ENCODE data around the gene NPTN. TPM values are rescaled to one million over a fixed set of nuclear protein-coding genes. Genes with fewer than 3 reads are reported as not detected.

The NPTN gene
- total and polyA plus RNA-seq, 2 of the 13 experiments (the other 11 are each of a cell fraction or from before 2014, with no cell fraction given): 78.0 to 110 TPM

DNA sequence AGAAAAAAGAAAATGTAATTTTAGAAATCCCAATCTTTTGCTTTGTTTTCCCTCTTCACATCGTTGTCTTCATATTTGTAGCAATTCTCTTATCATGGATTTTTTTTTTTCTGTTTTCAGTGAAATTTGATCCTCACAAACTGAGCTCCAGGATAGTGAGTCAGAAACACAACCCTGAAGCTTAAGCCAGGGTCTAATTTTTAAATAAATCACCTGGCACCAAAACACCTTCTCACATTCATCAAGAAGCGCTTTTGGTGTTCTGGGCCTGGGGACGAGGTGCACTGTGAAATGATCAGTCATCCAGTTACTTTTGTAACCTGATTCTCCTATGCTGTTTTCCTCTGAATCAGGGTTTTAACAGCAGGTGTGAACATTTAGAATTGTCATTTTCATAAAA lies 102.5 kb downstream of the NPTN start:
- no peak for FAIRE-seq
- TF ChIP-seq ZSCAN31 (CRISPR knock-in tag; IDR thresholded peaks at IDR 0.05; ENCODE audit: low read depth): no peak
- no peak for TF ChIP-seq ZNF335 (CRISPR knock-in tag; IDR thresholded peaks at IDR 0.05)
- TF ChIP-seq POGZ (CRISPR knock-in tag; IDR thresholded peaks at IDR 0.05): no peak
- TF ChIP-seq ZNF251 (CRISPR knock-in tag; IDR thresholded peaks at IDR 0.05): no peak
- TF ChIP-seq ARNT2 (CRISPR knock-in tag; IDR thresholded peaks at IDR 0.05; ENCODE audit: low read depth): no peak
- TF ChIP-seq, protein P1, sequence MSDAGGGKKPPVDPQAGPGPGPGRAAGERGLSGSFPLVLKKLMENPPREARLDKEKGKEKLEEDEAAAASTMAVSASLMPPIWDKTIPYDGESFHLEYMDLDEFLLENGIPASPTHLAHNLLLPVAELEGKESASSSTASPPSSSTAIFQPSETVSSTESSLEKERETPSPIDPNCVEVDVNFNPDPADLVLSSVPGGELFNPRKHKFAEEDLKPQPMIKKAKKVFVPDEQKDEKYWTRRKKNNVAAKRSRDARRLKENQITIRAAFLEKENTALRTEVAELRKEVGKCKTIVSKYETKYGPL (CRISPR knock-in tag; IDR thresholded peaks at IDR 0.05): no peak
- no peak for TF ChIP-seq AKAP8 (CRISPR knock-in tag; IDR thresholded peaks at IDR 0.05)
- TF ChIP-seq, protein P2, sequence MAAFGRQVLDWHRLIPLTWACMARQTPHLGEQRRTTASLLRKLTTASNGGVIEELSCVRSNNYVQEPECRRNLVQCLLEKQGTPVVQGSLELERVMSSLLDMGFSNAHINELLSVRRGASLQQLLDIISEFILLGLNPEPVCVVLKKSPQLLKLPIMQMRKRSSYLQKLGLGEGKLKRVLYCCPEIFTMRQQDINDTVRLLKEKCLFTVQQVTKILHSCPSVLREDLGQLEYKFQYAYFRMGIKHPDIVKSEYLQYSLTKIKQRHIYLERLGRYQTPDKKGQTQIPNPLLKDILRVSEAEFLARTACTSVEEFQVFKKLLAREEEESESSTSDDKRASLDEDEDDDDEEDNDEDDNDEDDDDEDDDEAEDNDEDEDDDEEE (CRISPR knock-in tag; IDR thresholded peaks at IDR 0.05): no peak
- no peak overlapping the region for H3K4me2 ChIP-seq (ENCODE audit: low read depth, low read length)
- in situ Hi-C loops (cut with HindIII; ENCODE audit: extremely low pct_ligation_motif_present, low pct_unique_long_range_greater_than_20kb) (no loop called here), intact Hi-C loops (cut with micrococcal nuclease; ENCODE audit: unreplicated experiment) (no loop called here)
- H3K9me3 ChIP-seq (ENCODE audit: low read length): no peaks in the 10 kb centered on the region
- H4K20me1 ChIP-seq (ENCODE audit: insufficient read depth, low read length): no peaks in the 10 kb centered on the region
- DNase-seq (ENCODE audit: low spot score): no peak
- no peaks in the 10 kb centered on the region for H3K4me1 ChIP-seq (ENCODE audit: insufficient read depth, low read length)
- ChIA-PET POLR2A (no interaction called here), CTCF (ENCODE audit: low intra/inter-chr PET ratio, low total read pairs) (no interaction called here)
- BruUV-seq (replicated peaks): no TSS peak
- 34% methylated on average over 3 of the region's 3 CpGs for WGBS (ENCODE audit: low lambda C conversion rate)
- H3K4me3 ChIP-seq (replicated peaks in 1 of 3; ENCODE audit: insufficient read depth in 1 of 3, low read depth in 2 of 3, low read length in 3 of 3): no peak overlapping the region
- H3K27ac ChIP-seq (ENCODE audit: extremely low read length, insufficient read depth, low read length): no peak overlapping the region
- H2AFZ ChIP-seq (ENCODE audit: low read length): no peak overlapping the region
- H3K79me2 ChIP-seq (ENCODE audit: insufficient read depth, low read length): no peaks in the 10 kb centered on the region
- H3K36me3 ChIP-seq (replicated peaks in 1 of 2; ENCODE audit: control insufficient read depth in 1 of 2, insufficient read depth in 2 of 2, low read length in 2 of 2): no peaks in the 10 kb centered on the region
- H3K27me3 ChIP-seq (ENCODE audit: control insufficient read depth in 1 of 2, insufficient read depth in 2 of 2, low read length in 2 of 2): no peaks in the 10 kb centered on the region
- no peak for ATAC-seq
- H3K9ac ChIP-seq (ENCODE audit: insufficient read depth, low read depth, low read length): no peak overlapping the region

DNA sequence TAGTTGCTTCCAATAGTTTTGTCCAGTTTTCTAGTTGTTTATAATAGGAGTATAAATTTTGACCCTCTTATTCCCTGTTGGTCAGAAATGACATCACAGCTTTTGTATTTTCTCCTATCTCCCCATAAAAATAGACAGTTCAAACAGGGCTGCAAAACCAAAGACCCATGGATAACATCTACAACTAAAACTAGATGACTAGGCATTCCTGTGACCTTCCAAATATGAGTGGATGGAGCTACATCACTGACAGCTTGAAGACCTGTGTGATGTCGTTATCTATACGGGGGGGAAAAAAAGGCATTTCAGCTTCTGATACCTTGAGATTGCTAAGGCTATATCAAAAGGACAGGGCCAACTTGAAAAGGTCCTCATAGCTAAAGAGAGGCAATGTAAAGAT lies 105.6 kb downstream of the NPTN start:
- no peak overlapping the region for H3K27ac ChIP-seq (ENCODE audit: extremely low read length, insufficient read depth, low read length)
- H3K27me3 ChIP-seq (ENCODE audit: control insufficient read depth in 1 of 2, insufficient read depth in 2 of 2, low read length in 2 of 2): no peaks in the 10 kb centered on the region
- no peak overlapping the region for H3K9ac ChIP-seq (ENCODE audit: insufficient read depth, low read depth, low read length)
- ChIA-PET POLR2A (no interaction called here), CTCF (ENCODE audit: low intra/inter-chr PET ratio, low total read pairs) (no interaction called here)
- 48% methylated on average over 2 of the region's 2 CpGs for WGBS (ENCODE audit: low lambda C conversion rate)
- no peak overlapping the region for H3K4me2 ChIP-seq (ENCODE audit: low read depth, low read length)
- no peaks in the 10 kb centered on the region for H3K79me2 ChIP-seq (ENCODE audit: insufficient read depth, low read length)
- no peak for ATAC-seq
- H3K4me1 ChIP-seq (ENCODE audit: insufficient read depth, low read length): no peaks in the 10 kb centered on the region
- no peaks in the 10 kb centered on the region for H3K36me3 ChIP-seq (replicated peaks in 1 of 2; ENCODE audit: control insufficient read depth in 1 of 2, insufficient read depth in 2 of 2, low read length in 2 of 2)
- in situ Hi-C loops (cut with HindIII; ENCODE audit: extremely low pct_ligation_motif_present, low pct_unique_long_range_greater_than_20kb) (no loop called here), intact Hi-C loops (cut with micrococcal nuclease; ENCODE audit: unreplicated experiment) (no loop called here)
- no peak for DNase-seq (ENCODE audit: low spot score)
- no peak overlapping the region for H2AFZ ChIP-seq (ENCODE audit: low read length)
- BruUV-seq (replicated peaks): no TSS peak
- no peaks in the 10 kb centered on the region for H4K20me1 ChIP-seq (ENCODE audit: insufficient read depth, low read length)
- no peak overlapping the region for H3K4me3 ChIP-seq (replicated peaks in 1 of 3; ENCODE audit: insufficient read depth in 1 of 3, low read depth in 2 of 3, low read length in 3 of 3)
- no peaks in the 10 kb centered on the region for H3K9me3 ChIP-seq (ENCODE audit: low read length)
- no peak for FAIRE-seq
- TF ChIP-seq, protein P3, sequence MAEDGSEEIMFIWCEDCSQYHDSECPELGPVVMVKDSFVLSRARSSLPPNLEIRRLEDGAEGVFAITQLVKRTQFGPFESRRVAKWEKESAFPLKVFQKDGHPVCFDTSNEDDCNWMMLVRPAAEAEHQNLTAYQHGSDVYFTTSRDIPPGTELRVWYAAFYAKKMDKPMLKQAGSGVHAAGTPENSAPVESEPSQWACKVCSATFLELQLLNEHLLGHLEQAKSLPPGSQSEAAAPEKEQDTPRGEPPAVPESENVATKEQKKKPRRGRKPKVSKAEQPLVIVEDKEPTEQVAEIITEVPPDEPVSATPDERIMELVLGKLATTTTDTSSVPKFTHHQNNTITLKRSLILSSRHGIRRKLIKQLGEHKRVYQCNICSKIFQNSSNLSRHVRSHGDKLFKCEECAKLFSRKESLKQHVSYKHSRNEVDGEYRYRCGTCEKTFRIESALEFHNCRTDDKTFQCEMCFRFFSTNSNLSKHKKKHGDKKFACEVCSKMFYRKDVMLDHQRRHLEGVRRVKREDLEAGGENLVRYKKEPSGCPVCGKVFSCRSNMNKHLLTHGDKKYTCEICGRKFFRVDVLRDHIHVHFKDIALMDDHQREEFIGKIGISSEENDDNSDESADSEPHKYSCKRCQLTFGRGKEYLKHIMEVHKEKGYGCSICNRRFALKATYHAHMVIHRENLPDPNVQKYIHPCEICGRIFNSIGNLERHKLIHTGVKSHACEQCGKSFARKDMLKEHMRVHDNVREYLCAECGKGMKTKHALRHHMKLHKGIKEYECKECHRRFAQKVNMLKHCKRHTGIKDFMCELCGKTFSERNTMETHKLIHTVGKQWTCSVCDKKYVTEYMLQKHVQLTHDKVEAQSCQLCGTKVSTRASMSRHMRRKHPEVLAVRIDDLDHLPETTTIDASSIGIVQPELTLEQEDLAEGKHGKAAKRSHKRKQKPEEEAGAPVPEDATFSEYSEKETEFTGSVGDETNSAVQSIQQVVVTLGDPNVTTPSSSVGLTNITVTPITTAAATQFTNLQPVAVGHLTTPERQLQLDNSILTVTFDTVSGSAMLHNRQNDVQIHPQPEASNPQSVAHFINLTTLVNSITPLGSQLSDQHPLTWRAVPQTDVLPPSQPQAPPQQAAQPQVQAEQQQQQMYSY (CRISPR knock-in tag; IDR thresholded peaks at IDR 0.05): no peak
- TF ChIP-seq, protein P4, sequence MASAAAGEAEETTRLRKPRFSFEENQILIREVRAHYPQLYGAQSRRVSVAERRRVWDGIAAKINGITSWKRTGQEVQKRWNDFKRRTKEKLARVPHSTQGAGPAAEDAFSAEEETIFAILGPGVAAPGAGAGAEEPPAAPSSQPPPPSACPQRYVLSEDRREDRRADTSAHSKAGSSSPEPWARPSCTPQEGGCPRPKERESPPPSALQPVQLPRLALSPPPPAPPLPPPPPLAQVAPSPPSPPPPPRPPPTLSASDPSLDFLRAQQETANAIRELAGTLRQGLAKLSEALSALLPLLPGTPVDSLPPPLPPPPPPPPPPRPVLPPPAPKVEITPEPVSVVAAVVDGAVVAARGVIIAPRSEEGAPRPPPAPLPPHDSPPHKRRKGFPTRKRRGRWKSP (CRISPR knock-in tag; IDR thresholded peaks at IDR 0.05): no peak
- TF ChIP-seq, protein P5, sequence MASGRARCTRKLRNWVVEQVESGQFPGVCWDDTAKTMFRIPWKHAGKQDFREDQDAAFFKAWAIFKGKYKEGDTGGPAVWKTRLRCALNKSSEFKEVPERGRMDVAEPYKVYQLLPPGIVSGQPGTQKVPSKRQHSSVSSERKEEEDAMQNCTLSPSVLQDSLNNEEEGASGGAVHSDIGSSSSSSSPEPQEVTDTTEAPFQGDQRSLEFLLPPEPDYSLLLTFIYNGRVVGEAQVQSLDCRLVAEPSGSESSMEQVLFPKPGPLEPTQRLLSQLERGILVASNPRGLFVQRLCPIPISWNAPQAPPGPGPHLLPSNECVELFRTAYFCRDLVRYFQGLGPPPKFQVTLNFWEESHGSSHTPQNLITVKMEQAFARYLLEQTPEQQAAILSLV (CRISPR knock-in tag; IDR thresholded peaks at IDR 0.05; ENCODE audit: borderline replicate concordance): no peak
- TF ChIP-seq ZNF382 (CRISPR knock-in tag; IDR thresholded peaks at IDR 0.05; ENCODE audit: borderline replicate concordance): no peak

All from HepG2 (cell line).